B cell (primary cell): ENCODE results near the gene EPB41L5. TPM values are rescaled to one million over a fixed set of nuclear protein-coding genes. Genes with fewer than 3 reads are reported as not detected.
A peak's percentile ranks its signal among the peaks of the same experiment; 100 is the strongest.

ENCODE experiments used
- ATAC-seq: fragments of 200-7000 bp; cut with Tn5 transposase; one replicate; pipeline ENCODE4 v1.10.0; 2021; ENCODE audit warnings: low read depth, mild to moderate bottlenecking, moderate number of reproducible peaks, moderate library complexity
- CTCF ChIA-PET: fragments of 350-600 bp; sonication (Branson Sonifier 250); formaldehyde crosslinking; loops from one replicate; lab custom pipeline; 2021; ENCODE audit warnings: antibody characterized with exemption, inconsistent platforms; lab: Charles Lee
- POLR2A ChIA-PET: fragments of 350-600 bp; sonication (Branson Sonifier 250); formaldehyde crosslinking; loops from one replicate; lab custom pipeline; 2021; ENCODE audit warnings: antibody characterized with exemption; lab: Charles Lee
- DNase-seq: peaks from one replicate; pipeline ENCODE4 v3.0.0; 2013
- H2AFZ ChIP-seq: 2 replicates; pipeline ENCODE4 v1.6.1; 2012; ENCODE audit warnings: mild to moderate bottlenecking, low read depth, low read length; ENCODE audit not compliant: insufficient read depth, poor library complexity, severe bottlenecking
- H3K27ac ChIP-seq, 2 donors: 1 replicate in 1 of 2; 2 replicates in 1 of 2; pipeline ENCODE4 v1.5.1; 2012 to 2013; ENCODE audit warnings: low read length in 2 of 2, mild to moderate bottlenecking in 2 of 2, moderate library complexity in 1 of 2
- H3K27me3 ChIP-seq, 4 experiments: fragments of 200-600 bp in 1 of 4; sonication (generic) in 1 of 4; replicated peaks in 1 of 4; 1 replicate in 2 of 4; 2 replicates in 2 of 4; pipeline versions ENCODE4 v1.6.1 to v1.7.0; 2013 to 2016; ENCODE audit warnings: low read length in 3 of 4, mild to moderate bottlenecking in 2 of 4, mixed read lengths in 1 of 4, moderate library complexity in 1 of 4; ENCODE audit not compliant: insufficient read depth in 4 of 4, control insufficient read depth in 3 of 4; ENCODE audit errors: control extremely low read depth in 1 of 4
- H3K36me3 ChIP-seq, 2 experiments: replicated peaks in 1 of 2; 1 replicate in 1 of 2; 2 replicates in 1 of 2; pipeline versions ENCODE4 v1.6.1 to v1.7.1; 2013; ENCODE audit warnings: low read length in 1 of 2; ENCODE audit not compliant: insufficient read depth in 2 of 2, control insufficient read depth in 1 of 2; ENCODE audit errors: control extremely low read depth in 1 of 2, extremely low read depth in 1 of 2
- H3K4me1 ChIP-seq, 2 donors: fragments of 200-600 bp in 1 of 2; sonication (generic) in 1 of 2; 1 replicate in 1 of 2; 2 replicates in 1 of 2; pipeline versions ENCODE4 v1.5.1 to v1.6.1; 2013 to 2017; ENCODE audit warnings: low read length in 2 of 2; ENCODE audit not compliant: control insufficient read depth in 2 of 2, insufficient read depth in 2 of 2
- H3K4me2 ChIP-seq: replicated peaks from 2 replicates; pipeline ENCODE3; 2012; ENCODE audit warnings: mild to moderate bottlenecking, low read depth, low read length; ENCODE audit not compliant: poor library complexity, severe bottlenecking
- H3K4me3 ChIP-seq, 5 experiments: fragments of 200-600 bp in 1 of 5; sonication (generic) in 1 of 5; 1 replicate in 3 of 5; 2 replicates in 2 of 5; pipeline versions ENCODE4 v1.5.1 to v1.7.0; 2011 to 2016; ENCODE audit warnings: low read length in 4 of 5, mild to moderate bottlenecking in 4 of 5, low read depth in 2 of 5, control low read depth in 1 of 5, moderate library complexity in 1 of 5; ENCODE audit not compliant: insufficient read depth in 1 of 5; ENCODE audit errors: control extremely low read depth in 1 of 5, extremely low read depth in 1 of 5
- H3K79me2 ChIP-seq: fragments of 200-600 bp; sonication (generic); one replicate; pipeline ENCODE4 v1.6.0; 2016; ENCODE audit warnings: low read length; ENCODE audit not compliant: control insufficient read depth, insufficient read depth
- H3K9ac ChIP-seq: fragments of 200-600 bp; sonication (generic); 2 replicates; pipeline ENCODE4 v1.6.1; 2017; ENCODE audit warnings: mild to moderate bottlenecking, low read length, moderate library complexity
- H3K9me3 ChIP-seq, 3 donors: one replicate each; pipeline versions ENCODE4 v1.6.1 to v1.7.1; 2013; ENCODE audit warnings: low read length in 2 of 3; ENCODE audit not compliant: control insufficient read depth in 2 of 3, insufficient read depth in 1 of 3; ENCODE audit errors: control extremely low read depth in 1 of 3
- H4K20me1 ChIP-seq: 2 replicates; pipeline ENCODE4 v1.6.0; 2012; ENCODE audit warnings: mild to moderate bottlenecking, low read length; ENCODE audit not compliant: insufficient read depth, control insufficient read depth, poor library complexity, severe bottlenecking
- H3K27ac Mint-ChIP-seq: one replicate; pipeline ENCODE4 v1.8.0; 2021; ENCODE audit warnings: mixed read lengths
- H3K27me3 Mint-ChIP-seq: one replicate; pipeline ENCODE4 v1.8.0; 2021; ENCODE audit warnings: mixed read lengths
- H3K4me1 Mint-ChIP-seq: one replicate; pipeline ENCODE4 v1.8.0; 2021; ENCODE audit warnings: mixed read lengths
- H3K4me3 Mint-ChIP-seq: one replicate; pipeline ENCODE4 v1.8.0; 2021; ENCODE audit warnings: mixed read lengths
- H3K9me3 Mint-ChIP-seq: one replicate; pipeline ENCODE4 v1.8.0; 2022; ENCODE audit warnings: mixed read lengths; ENCODE audit not compliant: insufficient read depth
- CTCF ChIP-seq: fragments of 200-600 bp; IDR thresholded peaks from one replicate; pipeline ENCODE4 v1.8.0; 2022; ENCODE audit warnings: antibody characterized with exemption, mild to moderate bottlenecking
- EZH2 ChIP-seq: IDR thresholded peaks from 2 replicates; pipeline ENCODE4 v1.6.1; 2012; ENCODE audit warnings: borderline replicate concordance, low read depth, mild to moderate bottlenecking, moderate library complexity, low read length; ENCODE audit not compliant: insufficient read depth, poor library complexity, severe bottlenecking
- WGBS: methylation state at CpG from one replicate; pipeline ENCODE4 v1.1.5; 2013; ENCODE audit warnings: missing lambda C conversion rate; ENCODE audit not compliant: insufficient coverage; 5-methylcytosine and 5-hydroxymethylcytosine counted together
- intact Hi-C: fragments of 100-400 bp; cut with micrococcal nuclease; formaldehyde crosslinking; loops from one replicate; pipeline ENCODE4 v1.10.0; 2022
- polyA plus RNA-seq: library from polyadenylated mRNA; depleted of rRNA; stranded (reverse); fragments of >200 nt; gene quantifications from 2 replicates; pipeline ENCODE4 v1.2.3, GENCODE V29; 2012
- total RNA-seq, 2 donors: library from RNA; stranded (reverse); fragments of 120-200 nt in 1 of 2; gene quantifications; 1 replicate in 1 of 2; 2 replicates in 1 of 2; pipeline versions ENCODE4 v1.2.3 to v1.2.4, GENCODE V29; 2013 to 2022

Gene EPB41L5
- total and polyA plus RNA-seq, 2 donors (not counting 1 experiment from before 2014, with no cell fraction given): 3.9 to 14.0 TPM

- peak overlapping the region; percentile 81 for H3K4me2 ChIP-seq
- peaks cover 8% of the 10 kb centered on the region for H4K20me1 ChIP-seq
- Mint-ChIP-seq H3K27ac (peak overlapping the region; percentile 95), H3K4me3 (peak overlapping the region; percentile 89), H3K27me3 (no peaks in the 10 kb centered on the region), H3K9me3 (no peaks in the 10 kb centered on the region), H3K4me1 (peaks cover 54% of the 10 kb centered on the region)
- ChIA-PET POLR2A (interaction anchor here (1.5 kb wide), 1 partner anchor 28 kb away, joined by 16 read pairs; the partner anchor contains the start of gene RALB), CTCF (interaction anchor here (1.9 kb wide), 1 partner anchor 28 kb away, joined by 8 read pairs; the partner anchor contains the start of gene RALB)
- H3K9ac ChIP-seq: peak overlapping the region; percentile 85
- WGBS: 93% methylated on average over 12 of the region's 13 CpGs
- no peak for ATAC-seq
- H3K27ac ChIP-seq: peak overlapping the region in 1 of 2 donors; percentile 93
- H3K9me3 ChIP-seq: peaks cover 0 to 9% (median 2%) of the 10 kb centered on the region in 3 donors
- peaks cover 25 to 31% of the 10 kb centered on the region in 2 donors for H3K4me1 ChIP-seq
- no peaks in the 10 kb centered on the region for H3K27me3 ChIP-seq
- TF ChIP-seq CTCF (no peak), EZH2 (no peak)
- peaks cover 1 to 8% of the 10 kb centered on the region in 2 experiments for H3K36me3 ChIP-seq
- DNase-seq: no peak
- H2AFZ ChIP-seq: no peak overlapping the region
- peaks cover 31% of the 10 kb centered on the region for H3K79me2 ChIP-seq
- H3K4me3 ChIP-seq: peak overlapping the region; percentile 68 to 83 (median 71)
- intact Hi-C loops: loop anchor here (5.0 kb wide), 1 partner anchor 857 kb away; the partner anchor contains the start of genes C2orf76 and DBI
Observed at GRCh38 chr2:120224256-120224655, 211.4 kb downstream of the EPB41L5 start.

- Histone ChIP-seq H3K9ac (no peak overlapping the region), H3K27me3 (no peaks in the 10 kb centered on the region), H3K27ac (no peak overlapping the region), H3K9me3 (peaks cover 0 to 9% (median 2%) of the 10 kb centered on the region in 3 donors), H3K4me2 (peak overlapping the region; percentile 81), H2AFZ (no peak overlapping the region), H3K4me1 (peaks cover 25 to 30% of the 10 kb centered on the region in 2 donors), H3K79me2 (peaks cover 25% of the 10 kb centered on the region), H3K36me3 (peaks cover under 1 to 8% of the 10 kb centered on the region in 2 experiments), H4K20me1 (peaks cover 8% of the 10 kb centered on the region), H3K4me3 (no peak overlapping the region)
- WGBS: 98% methylated on average over 9 of the region's 9 CpGs
- ChIA-PET CTCF (interaction anchor here (1.0 kb wide), 1 partner anchor 50 kb away, joined by 3 read pairs; no protein-coding TSS in a partner anchor), POLR2A (no interaction called here)
- Mint-ChIP-seq H3K4me1 (peaks cover 51% of the 10 kb centered on the region), H3K27me3 (no peaks in the 10 kb centered on the region), H3K4me3 (peak overlapping the region; percentile 89), H3K9me3 (no peaks in the 10 kb centered on the region), H3K27ac (peak overlapping the region; percentile 71)
- intact Hi-C loops: loop anchor here (5.0 kb wide), 1 partner anchor 858 kb away; the partner anchor contains the start of genes C2orf76 and DBI
- TF ChIP-seq CTCF (no peak), EZH2 (no peak)
- DNase-seq (no peak), ATAC-seq (no peak)
Observed at GRCh38 chr2:120224735-120225548, 212.1 kb downstream of the EPB41L5 start.
